Measurements from ENCODE around the gene EPHB6.
A peak's percentile ranks its signal among the peaks of the same experiment; 100 is the strongest.

Gene EPHB6

DNA sequence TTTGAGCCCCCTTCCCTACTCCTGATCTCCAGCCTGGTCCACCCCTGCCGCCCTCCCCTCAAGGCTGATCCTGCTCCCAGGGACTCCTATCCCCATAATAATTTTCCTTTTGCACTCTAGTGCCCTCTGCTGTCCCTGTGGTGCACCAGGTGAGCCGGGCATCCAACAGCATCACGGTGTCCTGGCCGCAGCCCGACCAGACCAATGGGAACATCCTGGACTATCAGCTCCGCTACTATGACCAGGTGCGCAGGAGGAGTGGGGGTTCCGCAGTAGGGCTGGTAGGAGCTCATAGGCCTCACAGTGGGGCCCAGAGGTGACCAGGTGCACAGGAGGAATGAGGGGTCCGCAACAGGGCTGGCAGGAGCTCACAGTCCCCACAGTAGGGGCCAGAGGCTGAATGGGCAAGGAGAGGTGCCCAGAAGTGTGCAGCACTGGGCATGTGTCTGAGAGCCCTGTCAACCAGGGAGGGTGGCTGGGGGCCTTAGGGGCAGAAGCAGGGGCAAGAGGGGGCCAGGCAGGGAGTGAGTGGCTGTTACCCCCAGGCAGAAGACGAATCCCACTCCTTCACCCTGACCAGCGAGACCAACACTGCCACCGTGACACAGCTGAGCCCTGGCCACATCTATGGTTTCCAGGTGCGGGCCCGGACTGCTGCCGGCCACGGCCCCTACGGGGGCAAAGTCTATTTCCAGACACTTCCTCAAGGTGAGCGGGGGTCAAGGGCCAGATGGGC lies 11.7 kb downstream of the EPHB6 start:
- peak; percentile 46 for DNase-seq

DNA sequence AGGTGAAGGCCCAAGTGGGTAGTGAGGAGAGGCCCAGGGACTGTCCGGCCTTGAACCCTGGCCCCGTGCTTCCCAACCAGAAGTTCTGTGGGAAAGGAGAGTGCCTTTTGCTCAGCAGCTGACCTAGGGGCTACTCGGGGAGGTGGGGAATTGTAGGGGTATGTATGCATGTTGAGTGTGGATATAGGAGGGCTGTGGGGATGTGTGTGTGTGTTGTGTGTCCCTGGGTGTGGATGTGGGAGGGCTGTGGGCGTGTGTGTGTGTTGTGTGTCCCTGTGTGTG lies 12.2 kb downstream of the EPHB6 start:
- no peak for DNase-seq

- DNase-seq = no peak
Measured at GRCh38 chr7:142867398-142868187, 12.7 kb downstream of the EPHB6 start.

DNA sequence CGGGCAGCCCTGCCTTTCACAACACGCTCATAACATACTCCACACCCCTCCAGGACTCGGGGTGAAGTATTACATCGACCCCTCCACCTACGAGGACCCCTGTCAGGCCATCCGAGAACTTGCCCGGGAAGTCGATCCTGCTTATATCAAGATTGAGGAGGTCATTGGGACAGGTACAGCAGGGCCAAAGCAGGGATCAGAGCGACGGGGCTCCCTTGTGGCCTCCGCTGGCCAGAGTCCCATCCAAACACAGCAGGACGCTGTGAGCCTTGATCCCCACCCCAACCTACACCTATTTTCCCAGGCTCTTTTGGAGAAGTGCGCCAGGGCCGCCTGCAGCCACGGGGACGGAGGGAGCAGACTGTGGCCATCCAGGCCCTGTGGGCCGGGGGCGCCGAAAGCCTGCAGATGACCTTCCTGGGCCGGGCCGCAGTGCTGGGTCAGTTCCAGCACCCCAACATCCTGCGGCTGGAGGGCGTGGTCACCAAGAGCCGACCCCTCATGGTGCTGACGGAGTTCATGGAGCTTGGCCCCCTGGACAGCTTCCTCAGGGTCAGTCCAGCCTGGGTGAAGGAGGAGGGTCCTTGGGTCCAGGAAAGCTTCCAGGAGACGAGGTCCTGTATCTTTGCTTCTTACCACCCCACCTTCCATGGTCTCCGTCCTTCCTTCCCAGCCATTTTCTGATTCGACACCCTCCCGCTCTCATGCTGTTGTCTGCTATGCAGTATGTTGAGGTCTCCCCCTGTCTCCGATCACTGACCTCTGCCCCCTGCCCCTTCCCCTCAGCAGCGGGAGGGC lies 13.5 kb downstream of the EPHB6 start:
- DNase-seq = no peak

GRCh38 chr7:142868986-142869415 lies 14.1 kb downstream of the EPHB6 start:
- no peak for DNase-seq

DNA sequence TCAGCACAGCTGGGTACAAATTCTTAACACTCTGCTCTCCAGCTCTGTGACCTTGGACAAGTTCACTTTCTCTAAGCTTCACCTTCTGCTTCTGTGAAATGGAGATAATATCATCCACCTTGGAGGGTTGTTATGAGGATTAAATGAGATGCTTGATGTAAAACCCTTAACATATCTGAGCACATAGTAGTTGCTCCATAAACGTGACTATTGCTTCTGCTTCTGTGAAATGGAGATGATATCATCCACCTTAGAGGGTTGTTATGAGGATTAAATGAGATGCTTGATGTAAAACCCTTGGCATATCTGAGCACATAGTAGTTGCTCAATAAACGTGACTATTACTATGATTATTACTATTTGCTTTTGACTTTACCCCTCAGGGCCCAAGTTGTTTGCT lies 14.6 kb downstream of the EPHB6 start:
- DNase-seq = no peak

DNA sequence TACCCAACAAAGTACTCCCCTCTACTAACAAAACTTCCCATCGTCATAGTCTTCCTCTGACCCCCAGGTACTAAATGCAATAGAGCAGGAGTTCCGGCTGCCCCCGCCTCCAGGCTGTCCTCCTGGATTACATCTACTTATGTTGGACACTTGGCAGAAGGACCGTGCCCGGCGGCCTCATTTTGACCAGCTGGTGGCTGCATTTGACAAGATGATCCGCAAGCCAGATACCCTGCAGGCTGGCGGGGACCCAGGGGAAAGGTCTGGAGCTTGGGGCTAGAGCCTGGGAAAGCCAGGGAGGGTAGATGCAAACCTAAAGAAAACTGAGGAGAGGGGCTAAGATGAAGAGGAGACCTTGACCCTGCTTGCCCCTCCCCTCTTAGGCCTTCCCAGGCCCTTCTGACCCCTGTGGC lies 15.3 kb downstream of the EPHB6 start:
- DNase-seq = no peak

GRCh38 chr7:142870566-142871259 lies 15.8 kb downstream of the EPHB6 start:
- no peak for DNase-seq

DNA sequence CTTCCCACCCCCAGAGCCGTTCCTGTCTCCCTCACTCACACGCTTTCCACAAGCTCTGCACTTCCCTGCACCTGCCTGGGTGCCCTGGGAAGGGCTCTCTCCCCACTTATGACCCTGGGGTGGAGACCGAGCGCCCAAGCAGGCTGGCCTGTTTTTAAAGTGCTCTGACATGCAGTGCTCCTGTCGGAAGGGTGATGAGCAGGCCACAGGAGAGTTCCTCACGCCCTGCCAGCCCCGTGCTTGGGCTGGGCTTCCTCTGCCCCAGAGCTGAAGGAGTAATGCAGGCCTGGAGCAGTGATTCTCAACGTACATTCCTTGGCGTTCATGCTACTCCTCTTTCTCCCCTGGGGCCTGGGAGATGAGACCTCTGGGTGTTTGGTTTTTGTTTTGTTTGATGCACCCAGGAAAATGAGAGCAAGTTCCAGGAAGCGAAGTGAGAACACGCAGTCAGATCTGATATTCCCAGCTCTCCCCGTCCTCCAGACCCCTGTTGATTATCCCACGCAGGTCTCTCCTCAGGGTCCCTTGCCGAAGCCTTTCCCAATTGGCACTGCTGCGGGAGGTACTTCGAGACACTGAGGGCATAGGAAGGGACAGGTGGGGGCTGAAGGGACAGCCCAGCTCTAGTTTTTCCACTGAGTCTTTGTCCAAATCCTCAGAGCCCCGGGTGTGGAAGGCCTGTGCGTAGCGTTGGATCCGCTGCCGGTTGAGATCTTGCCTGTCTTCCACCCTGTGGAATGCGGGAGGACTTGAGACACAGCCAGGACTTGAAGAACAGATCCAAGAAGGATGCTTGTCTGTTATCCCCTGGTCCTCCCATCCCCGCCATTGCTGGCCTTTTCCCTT lies 16.6 kb downstream of the EPHB6 start:
- no peak for DNase-seq

DNA sequence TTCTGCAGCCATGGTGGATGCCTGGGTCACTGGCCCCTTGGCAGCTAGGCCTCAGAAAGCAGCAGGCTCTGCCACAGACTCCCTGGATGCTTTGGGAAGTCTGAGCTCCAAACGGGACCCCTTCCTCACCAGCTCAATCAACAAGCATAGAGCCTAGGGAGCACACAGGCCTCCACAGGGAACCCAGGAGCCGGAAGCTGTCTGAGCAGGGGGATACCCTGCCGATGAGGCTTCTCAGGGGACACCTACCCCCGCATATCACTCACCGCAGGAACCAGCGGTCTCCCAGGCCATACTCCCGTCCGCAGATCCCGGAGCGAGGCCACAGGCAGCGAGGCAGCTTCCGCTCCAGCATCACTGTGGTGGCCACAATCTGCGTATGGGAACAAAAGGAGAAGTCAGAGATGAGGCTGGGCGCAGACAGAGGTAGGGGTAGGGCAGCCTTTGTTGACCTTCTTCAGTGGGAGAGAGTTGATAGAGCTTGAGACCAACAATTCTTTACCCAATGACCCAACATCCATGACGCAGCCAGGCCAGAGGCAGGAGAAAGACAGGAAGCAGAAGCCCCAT lies 17.3 kb downstream of the EPHB6 start:
- no peak for DNase-seq

DNA sequence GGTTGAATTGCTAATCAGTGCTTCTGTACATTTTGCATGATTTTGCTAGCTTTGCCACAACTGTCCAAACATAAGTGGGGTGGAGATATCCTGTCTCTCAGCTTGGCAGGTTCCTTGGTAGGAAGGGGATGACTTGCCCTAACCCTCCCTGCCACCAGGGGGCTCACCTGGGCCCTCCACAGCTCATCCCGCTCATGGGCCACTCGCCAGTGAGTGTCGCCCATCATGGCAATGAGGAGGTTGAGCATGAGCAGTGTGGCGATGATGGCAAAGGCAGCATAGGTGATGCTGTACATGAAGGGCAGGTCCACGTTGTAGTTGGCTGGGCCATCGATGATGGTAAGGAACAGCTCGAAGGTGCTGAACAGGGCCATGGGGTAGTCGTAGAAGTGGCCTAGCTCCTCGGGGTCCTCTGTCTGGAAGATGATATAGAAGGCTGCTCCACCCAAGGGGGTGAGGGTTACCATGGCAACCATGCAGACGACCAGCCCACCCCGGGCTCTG lies 18.5 kb downstream of the EPHB6 start:
- peak; percentile 48 for DNase-seq

DNA sequence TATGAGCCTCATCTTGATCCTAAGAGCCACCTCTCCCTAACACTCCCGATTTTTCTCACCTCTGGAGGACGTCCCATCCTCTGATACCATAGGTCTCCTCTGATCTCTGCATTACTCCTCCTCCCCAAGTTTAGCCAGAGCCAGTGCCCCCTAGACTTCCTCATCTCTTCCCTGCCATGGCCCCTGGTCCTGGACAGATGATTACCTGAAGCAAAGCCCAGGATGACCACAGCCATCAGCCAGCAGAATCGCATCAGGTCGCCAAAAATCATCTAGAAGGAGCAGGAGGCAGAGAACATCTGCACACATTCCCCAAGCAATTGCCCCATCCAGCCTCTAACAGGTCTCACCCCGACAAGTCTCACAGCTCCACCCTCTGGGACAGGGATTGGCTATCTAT lies 19.0 kb downstream of the EPHB6 start:
- DNase-seq = no peak

- DNase-seq = no peak
Measured at GRCh38 chr7:142874409-142874808, 19.5 kb downstream of the EPHB6 start.

GRCh38 chr7:142874837-142875236 lies 20.0 kb downstream of the EPHB6 start:
- no peak for DNase-seq

DNA sequence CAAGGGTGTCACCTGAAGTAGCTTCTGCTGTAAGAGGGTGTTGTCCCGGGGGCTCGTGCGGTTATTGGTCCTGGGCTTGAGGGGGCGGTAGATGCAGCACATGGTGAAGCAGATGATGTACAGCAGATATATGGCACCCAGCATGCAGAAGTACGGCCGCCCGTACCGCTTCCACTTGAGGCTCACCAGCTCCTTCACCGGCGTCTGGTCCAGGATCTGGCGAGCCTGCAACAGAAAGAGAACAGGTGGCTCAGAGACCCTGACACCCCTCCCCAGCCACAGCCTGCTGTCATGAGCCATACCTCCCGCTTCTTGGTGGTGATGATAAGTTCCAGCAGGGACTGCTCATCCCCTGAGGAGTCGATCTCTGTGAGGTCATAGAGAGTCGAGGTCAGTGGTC lies 20.6 kb downstream of the EPHB6 start:
- no peak for DNase-seq

GRCh38 chr7:142876236-142876960 lies 21.5 kb downstream of the EPHB6 start:
- DNase-seq = no peak

DNA sequence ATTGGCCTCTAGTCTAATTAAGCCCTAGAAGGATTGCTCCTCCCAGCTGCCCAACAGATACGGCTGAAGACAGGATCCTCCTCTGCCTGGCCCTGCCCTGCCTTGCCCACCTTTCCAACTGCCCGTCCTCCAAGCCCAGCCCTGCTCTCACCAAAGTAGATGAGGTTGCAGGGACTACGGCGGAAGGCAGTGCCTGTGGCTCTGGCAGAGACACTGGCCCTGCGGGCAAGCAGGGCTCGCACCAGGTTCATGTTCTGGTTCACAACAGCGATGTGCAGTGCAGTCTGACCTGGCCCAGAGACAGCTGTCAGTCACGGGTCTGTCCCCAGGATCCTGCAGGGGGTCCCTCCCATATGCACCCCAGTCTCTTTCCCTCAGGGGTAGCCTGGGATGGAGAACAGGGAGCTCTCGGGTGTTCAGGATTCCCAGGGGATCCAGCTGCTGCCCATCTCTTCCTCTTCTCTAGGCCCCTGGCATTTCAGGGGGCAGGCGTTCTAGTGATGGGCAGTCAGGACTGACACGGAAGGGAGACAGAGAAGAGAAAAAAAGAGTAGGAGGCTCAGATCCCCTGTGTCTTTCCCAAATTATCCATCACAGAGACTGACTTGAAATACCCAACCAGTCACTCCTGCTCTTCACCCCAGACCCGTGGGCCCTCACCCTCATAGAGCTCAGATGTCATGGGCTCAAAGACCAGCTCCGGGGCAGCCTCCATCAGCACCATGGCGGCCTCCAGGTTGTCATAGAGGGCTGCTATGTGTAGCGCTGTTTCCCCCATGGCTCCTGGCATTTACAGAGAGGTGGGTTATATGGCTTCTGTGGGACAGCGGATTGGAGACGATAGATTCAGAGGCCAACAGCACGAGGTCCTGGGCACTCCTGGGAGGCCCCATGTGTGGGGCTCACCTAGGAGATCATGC lies 22.4 kb downstream of the EPHB6 start:
- no peak for DNase-seq

- DNase-seq = no peak
Measured at GRCh38 chr7:142878315-142878714, 23.4 kb downstream of the EPHB6 start.

- DNase-seq = no peak
Measured at GRCh38 chr7:142879060-142879459, 24.2 kb downstream of the EPHB6 start.
